Measurements from ENCODE around the gene RBM18. TPM values are rescaled to one million over a fixed set of nuclear protein-coding genes. Genes with fewer than 3 reads are reported as not detected.

Gene RBM18
- polyA plus RNA-seq, 3 donors: 31.9 to 33.4 (median 33.3) TPM

DNA sequence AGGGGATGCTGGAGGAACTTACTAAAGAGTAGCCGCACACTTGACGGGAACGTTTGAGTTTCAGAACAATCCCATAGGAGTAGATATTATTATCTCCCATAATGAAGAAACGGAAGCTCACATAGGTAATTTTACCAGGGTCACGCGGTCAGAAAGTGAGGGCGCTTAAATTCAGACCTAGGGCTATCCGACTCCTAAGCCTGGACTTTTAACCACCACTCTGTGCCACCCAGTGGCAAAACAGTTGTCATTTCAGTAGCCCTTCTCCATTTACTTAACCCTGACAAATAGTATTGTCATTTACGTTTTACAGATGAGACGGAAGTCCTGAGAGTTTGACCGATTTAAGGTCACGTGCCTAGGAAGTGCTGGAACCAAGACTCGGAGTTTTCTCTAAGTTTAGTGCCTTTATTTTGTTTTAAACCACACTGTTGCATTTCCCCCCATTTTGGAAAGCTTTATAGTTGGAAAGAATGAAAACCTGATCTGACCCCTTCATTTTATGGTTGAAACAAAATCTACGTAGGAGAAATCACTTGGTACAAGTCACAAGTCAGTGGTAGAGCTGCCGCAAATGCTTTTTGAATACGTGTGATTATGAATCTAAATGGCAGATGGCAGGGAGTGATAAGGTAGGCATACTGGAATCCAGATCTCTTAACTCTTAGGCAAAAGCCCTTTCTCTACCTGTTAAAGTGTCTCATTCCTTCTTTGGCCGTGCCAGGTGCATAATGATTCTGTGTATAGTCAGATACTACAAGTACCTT, 692 bp upstream of the RBM18 start:
- DNase-seq: no peak

DNA sequence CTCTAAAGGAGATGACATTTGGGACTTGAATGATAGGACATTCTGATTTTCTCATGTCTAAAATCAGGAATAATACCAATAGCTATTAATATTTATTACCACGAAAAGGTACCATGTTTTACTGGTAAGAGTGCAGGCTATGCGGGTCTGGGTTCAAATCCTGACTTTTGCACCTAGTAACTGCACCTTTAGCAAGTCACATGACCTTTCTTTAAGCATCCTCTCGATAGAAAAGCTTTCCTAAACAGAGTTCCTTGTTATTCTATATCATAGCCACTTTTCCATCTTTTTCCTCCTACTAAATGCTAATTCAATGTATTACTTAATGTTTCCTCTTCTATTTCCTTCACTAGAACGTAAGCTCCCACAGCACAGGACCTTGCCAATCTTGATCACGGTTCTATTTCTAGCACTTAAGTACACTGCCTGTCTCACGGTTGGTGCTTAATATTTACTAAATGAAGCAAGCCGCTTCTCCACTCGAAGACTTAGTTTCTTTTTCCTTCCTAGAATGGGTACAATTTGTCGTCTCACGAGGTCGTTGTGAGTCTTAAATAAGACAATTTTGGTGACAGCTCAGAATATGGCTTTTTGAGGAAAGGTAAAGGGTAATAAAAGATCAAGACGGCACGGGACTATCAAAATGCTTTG, 816 bp downstream of the RBM18 start:
- no peak for DNase-seq

DNA sequence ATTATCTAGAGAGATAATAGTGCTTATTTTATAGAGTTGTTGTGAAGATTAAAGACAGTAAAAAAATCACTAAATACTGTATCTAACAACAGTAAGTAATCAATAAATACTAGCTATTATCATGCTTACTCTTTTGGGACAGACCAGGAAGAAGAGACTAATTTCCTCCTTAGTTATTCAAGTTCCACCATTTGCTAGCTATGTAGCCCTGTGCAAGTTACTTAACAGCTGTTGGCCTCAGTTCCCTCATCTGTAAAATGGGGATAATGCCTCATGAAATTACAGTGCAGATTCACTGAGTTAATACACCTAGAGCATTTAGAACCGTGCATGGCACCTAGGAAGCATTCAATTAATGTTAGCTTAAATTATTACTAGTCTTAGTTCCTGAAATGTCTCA, 2.6 kb downstream of the RBM18 start:
- no peak for DNase-seq

DNA sequence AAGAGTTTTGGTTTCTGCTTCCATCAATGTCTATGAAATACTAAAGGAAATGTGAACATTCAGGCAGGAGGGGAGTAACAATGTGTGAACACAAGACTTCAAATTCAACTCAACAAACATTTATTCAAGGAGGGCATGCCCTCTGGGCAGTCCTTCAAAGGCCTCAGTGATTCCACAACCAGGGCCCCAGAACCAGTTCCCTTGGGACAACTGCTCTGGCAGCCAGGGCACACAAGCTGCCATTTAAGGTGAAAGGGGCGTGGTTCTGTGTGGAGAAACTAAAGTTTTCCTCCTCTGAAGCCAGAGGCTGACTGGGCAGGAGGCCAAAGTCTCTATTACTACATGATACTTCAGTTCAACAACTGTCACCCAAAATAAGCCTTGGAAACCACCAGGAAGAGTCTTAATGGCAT, 3.2 kb downstream of the RBM18 start:
- no peak for DNase-seq

DNA sequence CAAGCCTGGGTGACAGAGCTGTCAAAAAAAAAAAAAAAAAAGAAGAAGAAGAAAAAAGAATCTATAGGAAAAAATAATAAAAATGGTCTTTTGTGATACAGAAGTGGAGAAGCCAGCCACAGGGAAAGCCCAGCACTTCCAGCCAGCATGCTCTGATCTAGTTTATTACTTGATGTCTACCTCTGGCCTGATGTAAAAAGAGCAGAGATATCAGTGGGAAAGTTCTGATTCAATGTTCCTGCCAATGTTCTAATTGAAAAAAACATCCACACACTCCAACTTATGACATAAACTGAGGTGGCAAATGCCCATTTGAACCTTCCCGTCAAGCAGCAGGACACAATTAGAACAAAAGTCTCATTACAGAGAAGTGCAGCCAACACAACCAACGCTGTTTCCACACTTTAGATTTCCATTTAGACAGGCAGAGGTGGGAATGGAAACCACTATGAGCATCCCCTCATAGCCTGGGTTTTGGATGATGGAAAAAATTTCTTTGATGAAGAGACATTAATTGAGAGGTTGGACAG, 5.7 kb downstream of the RBM18 start:
- no peak for DNase-seq

DNA sequence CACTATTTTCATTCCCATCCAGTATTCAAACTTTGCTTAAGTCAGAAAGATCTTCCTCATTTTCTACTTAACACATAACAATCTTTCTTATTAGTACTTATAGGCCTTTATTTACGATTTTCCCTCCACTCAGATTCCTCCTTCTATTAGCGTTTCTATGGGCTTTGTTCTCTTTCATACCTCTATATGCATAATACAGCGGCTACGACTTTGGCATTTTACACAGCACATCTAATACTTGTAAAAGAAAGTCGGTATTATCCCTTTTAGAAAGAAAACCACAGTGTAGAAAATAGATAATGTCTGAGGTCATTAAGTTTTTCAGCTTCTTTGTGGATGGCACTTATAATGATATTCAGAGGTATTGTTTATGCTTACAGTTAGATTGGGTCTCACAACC, 8.4 kb downstream of the RBM18 start:
- DNase-seq: no peak

DNA sequence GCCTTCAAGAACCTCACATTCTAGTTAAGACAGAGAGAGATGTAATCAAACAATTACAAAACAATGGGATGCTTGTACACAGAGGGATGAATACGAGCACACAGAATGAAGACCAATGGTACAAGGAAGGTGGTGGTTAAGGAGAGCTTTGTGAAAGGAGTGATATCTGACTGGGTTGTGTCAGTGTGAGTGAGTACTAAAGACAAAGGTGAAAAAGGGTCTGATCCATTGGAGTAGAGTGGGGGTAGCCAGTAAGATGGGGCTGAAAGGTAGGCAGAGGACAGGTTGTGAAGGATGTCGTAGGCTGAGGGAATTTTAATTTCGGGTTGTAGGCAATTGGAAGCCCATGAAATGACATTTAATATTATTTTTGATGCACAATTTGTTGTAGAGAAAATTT, 9.9 kb downstream of the RBM18 start:
- DNase-seq: no peak

DNA sequence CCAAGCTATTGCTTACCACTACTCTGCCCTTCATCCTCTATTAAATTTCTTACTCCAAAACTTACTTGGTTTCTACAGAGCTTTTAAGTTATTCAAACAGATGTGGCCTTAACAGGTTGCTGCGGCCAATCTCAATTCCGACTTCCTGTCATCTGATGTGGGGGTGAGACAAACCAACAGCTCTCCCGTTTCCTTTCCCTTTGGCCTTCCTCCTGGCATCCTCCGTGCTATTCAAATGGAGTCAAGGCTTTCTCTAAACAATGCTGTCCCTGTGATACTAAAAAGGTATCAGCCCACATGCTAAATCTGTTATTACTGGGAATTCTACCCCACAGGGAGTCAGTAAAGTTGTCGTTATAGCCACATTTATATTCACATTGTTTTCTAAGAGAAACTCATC, 11.8 kb downstream of the RBM18 start:
- DNase-seq: no peak

DNA sequence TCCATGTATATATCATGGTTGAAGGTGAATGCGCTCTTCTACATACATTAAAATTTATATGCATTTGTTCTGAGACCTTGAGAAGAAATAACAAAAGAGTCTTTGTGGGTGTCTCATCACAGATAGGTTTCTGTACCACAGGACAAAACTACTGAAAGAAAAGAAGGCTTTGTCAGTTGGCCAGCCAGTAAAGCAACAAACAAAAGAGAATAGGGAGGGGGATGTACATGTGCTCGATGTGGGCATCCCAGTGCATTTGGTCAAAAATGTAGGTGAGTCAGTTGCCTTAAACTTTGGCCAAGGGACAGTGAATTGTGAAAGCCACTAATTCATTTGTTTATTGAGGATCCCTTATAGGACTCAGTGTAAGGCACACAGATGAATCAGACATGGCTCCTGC, 13.3 kb downstream of the RBM18 start:
- no peak for DNase-seq

DNA sequence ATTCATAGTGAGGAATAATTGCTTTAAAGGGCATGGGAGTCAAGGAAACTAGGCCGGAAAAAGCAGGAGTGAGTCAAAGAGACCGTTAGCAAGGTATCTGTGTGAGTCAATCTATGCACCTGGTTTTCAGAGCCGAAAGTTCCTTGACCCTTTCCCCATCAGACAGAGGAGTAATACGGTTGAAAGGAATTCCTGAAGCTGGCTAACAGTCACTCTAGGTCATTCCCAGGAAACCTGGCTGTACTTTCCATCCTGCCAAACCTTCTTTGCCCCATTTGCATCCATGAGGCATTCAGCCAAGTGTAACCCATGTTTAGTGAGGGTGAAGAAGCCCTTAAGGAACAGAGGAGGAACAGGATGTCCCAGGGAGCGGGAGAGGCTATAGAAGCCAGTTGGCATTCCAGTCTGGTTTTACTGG, 16.2 kb downstream of the RBM18 start:
- no peak for DNase-seq

DNA sequence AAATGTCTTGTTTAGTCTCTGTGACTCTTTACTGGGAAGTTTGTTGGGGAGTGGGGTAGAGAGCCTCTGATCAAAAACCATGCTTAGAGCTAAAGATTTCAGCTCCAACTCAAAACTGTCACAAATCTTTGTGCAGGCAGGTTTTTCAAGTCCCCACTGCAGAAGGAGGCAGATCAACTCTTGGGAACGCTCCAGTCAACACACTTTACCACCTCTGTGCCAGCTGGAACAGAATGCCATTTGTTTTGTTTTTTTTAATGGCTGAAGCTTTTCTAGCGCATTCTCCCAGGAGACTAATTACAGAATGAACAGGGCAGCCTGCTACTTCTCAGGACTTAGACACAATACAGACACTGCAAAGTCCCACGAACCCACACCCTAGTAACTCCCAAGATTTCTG, 18.0 kb downstream of the RBM18 start:
- no peak for DNase-seq

DNA sequence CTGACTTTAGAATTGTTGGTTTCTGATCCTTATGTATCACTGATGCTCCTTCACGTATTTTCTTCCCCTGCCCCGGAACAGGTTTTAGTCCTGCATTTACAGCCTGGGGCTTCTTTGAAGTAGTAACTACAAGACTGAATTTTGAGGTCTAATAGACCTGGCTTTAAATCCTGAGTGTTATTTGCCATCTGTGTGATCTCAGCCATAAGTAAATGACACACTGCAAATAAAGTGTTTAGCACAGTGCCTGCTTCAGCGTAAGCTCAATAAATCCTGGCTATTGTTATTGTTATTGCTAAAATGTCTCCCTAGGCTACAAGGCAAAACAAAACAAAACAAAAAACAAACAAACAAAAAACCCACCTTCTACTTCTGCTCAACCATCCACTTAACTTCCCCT, 20.3 kb downstream of the RBM18 start:
- DNase-seq: no peak

DNA sequence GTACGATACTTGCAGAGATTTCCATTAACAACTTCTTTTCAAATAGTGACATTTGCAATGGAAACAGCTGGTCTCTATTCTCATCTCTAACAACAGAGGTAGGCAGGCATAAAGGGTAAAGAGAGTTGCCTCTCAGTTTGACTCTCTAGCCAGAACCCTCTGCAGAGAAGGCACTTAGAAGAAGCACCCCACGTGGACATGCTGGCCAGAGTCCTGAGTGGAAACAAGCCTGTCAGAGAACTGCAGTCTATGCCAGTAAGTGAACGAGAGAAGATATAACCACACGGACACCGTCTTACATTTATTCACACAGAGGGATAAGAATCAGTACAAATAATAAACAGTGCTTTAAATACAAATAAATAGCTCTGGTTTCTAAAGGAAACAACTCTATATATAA, 24.9 kb downstream of the RBM18 start:
- no peak for DNase-seq

DNA sequence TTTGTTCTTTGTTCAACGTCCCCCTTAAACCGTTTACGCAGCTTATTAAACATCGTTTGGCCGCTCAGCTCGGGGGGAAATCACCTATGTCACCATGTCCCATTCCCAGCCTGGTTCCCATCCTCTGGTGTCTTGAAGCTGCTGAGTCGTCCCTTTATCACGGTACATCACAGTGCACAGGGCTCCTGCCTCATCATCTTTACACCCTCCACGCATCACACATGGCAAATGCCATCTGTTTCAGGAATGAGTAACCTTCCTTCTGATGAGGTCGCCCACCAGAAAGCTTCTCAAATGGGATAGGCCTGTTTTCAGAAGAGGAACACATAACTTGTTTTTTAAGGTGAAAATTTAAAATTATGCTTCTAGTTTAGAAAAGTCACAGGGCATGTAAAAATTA, 28.0 kb downstream of the RBM18 start:
- no peak for DNase-seq

DNA sequence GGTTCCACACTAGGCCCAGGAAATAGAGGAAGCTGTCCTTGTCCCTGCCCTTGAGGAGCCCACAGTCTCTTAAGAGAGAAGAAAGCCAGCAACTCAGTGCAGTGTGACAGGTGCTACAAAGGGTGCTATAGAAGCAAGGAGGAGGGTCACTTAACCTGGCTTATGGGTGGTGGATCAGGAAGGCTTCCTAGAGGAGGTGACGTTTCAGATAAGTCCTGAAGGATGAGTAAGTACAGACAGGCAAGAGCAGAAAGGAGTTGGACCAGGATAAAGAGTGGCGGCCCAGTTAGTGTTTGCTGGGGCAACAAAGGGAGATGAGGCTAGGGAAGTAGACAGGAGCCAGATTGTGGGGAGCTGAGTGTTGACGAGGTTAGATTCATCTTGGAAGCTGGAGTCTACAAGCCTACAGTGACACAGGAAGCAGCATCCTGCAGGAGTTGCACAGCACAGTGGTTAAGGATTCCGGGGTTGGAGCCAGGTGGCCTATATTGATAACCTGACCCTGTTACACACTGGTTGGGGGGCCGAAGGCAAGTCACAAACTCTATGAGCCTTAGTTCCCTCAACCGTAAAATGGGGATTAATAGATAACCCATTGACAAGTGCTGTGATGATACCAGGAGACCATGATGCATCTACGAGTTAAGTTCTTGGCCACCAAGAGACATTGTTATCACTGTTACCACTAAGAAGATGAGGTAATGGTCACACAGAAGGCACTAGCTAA, 30.5 kb downstream of the RBM18 start:
- no peak for DNase-seq

DNA sequence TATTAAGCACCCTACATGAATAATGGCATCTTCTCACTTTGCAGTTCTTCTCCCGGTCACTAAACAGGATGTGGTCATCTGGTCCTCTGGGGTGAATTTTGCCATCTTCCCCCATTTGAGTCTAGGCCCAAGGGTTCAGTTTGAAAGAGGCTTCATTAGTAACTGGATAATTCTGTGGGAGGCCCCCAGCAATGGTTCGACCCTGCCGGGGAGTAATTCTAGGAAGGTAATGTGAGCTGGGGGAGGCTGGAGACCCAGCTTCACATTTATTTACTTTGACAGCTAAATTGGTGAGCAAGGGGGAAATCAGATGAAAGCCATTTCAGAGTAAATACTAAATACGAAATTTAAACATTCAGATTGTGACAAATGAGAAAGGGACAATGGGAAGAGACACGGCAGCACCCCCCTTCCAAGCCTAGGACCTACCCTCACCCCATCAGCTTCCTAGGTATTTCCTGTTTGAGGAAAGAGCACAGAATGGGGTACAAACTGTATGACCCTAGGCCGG, 31.8 kb downstream of the RBM18 start:
- no peak for DNase-seq

DNA sequence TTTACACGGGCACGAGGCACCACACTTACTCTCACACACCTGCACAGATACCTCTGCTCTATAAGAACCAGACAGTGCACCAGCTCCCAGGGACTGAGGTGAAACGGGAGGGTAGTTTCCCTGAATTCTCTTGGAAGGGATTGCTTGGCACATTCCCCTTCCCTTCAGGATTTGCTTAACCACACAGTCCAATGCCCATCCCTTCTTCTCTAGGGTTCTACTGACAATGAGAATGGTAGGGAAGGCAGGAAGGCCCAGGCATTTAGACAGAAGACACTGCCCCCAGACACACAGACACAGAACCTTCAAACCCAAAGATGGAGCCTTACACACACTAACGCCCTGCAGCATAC, 35.2 kb downstream of the RBM18 start:
- DNase-seq: no peak

DNA sequence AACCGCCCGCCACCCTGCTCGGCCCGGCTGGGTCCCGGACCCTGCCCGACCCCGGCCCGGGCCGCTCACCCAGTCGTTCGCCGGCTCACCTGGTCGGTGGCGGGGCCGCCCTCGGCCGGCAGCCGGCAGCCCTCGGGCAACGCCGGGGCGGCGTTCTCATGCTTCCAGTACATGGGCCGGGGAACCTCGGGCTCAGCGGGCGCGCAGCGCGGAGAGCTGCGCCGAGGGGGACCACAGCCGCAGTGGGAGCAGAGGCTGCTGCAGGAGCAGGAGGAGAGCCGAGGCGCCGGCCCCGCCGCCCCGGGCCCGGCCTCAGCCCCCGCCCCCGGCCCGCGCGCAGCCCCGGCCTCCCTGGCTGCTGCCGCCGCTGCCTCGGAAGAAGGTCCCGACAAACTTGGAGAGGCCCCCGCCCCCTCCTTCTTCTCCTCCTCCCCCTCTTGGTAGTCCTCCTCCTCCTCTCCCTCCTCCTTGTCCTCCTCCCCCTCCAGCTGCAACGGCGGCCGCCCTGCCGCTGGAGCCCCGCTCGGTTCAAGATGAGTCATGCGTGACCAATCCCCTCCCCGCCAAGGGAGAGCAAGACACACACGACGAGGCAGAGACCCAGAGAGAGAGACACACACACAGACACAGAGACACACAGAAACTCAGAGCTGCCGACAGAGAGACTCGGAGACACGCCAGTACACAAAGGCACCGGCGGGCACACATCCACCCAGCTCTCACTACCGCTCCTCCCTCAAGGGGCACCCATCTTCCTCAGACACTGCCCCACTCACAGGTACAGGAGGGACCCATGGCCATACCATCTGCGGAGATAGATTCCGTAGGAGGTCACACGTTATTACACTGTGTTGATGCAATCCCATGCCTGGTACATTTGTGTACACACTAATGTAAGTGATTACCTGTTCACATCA, 35.8 kb downstream of the RBM18 start, which contains the start of gene LHX6:
Gene LHX6 (minus strand): TSS at position 390 of the 917 bp plus-strand sequence. CDS start 217 bp downstream, at position 173.
- DNase-seq: no peak

DNA sequence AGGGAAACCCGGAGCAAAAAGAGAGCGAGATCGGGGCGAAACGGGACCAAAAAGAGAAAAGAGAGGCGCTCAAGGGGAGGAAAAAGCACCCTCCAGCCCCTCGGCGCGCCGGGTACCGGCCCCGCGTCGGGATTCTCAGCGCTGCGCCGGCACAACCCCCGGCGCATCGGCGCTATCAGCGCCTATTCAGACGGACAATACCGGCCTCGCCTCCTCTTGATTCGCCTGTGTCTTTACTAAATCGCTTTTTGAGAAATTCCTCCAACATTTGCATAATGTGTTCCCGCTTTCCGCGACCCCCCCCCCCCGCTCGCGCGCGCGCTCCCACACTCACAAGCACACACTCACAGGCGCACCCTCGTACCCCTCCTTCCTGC, 36.5 kb downstream of the RBM18 start:
- DNase-seq: no peak

DNA sequence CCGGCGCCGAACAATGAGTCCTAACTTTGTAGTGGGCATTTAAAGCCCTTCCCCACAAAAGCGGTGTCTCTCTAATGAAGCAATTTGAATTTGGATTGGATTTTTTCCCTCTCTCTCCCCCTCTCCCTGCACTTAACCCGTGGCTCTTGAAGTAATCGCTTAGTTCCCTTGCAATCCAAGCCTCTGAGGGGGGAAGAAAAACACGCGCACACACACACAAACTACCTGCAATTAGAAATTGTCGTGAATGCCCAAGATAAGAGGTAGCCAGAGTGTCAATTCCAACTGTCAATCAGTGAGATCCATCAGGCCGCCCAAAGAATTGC, 37.1 kb downstream of the RBM18 start:
- DNase-seq: no peak

DNA sequence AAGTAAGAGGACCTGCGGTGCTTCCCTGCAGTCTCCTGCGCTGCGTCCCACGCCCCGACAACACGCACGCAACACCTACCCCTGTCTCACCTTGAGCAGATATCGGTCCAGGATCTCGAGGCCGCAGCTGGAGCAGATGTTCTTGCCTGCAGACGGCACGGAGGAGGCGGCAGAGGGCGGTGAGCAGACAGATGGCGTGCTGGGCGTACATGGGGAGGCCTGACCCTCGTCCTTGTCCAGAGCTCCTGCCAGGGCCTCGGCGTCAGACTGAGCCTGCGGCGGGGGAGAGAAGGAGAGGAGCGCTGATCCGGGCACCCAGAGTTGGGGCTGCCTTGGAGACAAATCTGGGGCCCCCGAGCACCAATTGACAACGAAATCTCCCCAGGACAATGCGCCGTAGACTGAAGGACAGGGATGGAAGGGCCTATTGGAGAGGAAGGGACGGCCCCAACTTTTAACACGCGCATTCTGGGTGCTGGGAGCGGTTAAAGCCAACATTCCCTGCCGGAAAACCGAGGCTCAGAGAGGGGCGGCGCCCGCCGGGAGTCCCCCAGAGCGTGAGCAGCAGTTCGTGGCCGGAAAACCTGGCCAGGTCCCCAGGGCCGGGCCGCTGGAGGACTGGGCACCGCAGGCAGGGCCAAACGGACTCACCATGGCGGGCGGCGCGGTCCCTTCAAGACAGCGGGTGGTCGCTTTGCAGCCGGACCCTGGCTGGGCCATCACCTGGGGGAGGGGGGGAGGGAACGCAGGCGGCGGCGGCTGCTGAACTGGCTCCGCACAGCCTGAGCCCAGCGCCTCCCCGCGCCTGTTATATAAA, 37.7 kb downstream of the RBM18 start:
- DNase-seq: no peak
